Middle frontal gyrus (tissue), 1 donor: ENCODE results near the gene HP.
"Not testable (repeated sequence)": the region's sequence is repeated elsewhere in the genome, so short reads cannot be mapped to it uniquely, and the experiment has no call there.

ENCODE experiments used
- DNase-seq: peaks from one replicate; pipeline ENCODE4 v3.0.0-alpha.2; 2015; ENCODE audit warnings: low spot score; ENCODE audit errors: extremely low spot score

HP gene

DNA sequence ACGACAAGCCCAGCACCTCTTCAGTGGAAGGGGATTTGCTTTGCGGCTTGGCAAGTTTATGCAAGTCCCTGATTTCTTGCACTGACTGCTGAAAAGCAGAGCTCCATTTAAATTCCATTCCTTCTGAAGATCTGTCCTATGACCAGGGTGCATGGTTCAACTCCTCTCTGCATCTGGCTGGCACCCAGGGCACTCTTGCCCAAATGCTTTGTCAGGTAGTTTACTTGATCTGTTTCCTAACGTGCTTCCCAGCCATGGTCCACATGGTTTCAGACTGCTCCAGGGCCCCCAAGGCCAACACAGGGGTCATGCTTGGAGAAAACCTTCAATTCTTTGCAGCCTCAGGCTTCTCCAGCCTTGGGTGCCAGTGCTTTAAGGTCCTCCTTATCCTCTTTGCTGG is 11.2 kb upstream of the HP start:
- no peak for DNase-seq

DNA sequence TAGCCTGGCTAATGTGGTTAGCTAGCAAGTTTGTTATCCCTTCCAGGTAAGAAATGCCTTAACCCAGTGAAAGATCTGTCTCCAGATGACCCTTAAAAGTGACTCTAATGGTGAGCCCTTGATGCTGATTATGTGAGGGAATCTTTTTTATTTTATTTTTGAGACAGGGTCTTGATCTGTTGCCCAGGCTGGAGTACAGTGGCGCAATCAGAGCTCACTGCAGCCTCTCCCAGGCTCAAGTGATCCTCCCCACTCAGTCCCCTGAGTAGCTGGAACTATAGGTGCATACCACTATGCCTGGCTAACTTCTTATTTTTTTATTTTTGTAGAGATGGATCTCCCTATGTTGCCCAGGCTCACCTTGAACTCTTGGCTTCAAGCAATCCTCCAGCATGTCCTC is 10.8 kb upstream of the HP start:
- DNase-seq = no peak

DNA sequence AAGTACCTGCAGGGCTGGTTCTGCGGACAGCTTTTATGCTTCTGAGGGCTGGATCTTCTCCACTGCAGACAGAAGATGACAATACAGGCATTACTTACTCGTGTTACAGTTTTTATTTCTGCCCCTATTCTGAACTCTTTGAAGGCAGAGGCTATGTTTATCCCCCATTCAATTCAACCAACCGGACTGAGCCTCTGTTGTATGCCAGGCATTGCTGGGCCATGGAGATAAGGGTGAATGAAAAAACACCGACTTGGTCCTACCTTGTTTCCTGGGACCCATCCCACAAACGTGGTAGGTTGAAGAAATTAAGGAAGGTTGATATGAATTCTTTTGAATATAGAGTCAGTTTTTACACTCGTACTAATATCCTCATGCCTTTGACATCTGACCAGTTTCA is 10.0 kb upstream of the HP start:
- DNase-seq = no peak

DNA sequence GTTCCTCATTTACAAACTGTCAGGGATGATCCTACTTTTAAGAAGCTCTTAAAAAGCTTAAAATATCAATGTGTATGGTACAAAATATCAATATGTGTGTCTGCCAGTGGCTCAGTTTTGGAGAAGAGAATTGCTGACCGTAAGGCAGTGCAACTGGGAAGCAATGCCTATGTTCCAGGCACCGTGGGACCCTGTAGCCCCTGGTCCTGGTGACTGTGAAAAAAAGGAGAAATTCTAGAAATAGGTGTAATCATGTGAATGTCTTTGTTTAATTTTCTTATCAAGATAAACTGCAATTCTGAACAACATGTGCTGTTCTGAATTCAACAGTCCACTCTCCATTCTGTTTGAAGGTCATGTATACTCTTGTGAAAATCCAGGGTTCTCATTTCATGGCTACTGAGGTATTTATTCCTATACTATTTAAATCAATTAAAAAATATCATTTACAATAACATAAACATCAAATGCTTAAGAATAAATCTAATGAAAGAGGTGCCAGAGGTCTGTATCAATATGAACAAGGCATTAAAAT is 9.4 kb upstream of the HP start:
- DNase-seq = no peak

DNA sequence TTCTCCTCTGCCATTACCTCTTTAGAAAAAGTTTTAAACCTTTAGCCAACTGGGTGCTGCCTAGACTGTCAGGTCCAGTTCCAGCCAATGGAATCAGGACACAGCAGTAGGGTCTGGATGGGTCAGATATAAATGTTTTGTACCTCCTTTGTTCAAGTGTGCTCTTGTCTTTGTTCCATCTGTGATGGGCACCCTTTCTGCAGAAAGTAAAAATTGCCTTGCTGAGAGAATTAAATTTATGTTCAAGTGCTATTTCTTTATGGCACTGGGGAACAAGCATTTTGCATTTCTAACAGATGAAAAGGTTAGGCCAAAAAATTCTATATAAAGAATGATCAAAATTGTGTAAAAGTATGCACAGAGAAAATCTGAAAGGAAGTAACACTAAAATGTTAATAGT is 5.2 kb upstream of the HP start:
- DNase-seq = no peak

DNA sequence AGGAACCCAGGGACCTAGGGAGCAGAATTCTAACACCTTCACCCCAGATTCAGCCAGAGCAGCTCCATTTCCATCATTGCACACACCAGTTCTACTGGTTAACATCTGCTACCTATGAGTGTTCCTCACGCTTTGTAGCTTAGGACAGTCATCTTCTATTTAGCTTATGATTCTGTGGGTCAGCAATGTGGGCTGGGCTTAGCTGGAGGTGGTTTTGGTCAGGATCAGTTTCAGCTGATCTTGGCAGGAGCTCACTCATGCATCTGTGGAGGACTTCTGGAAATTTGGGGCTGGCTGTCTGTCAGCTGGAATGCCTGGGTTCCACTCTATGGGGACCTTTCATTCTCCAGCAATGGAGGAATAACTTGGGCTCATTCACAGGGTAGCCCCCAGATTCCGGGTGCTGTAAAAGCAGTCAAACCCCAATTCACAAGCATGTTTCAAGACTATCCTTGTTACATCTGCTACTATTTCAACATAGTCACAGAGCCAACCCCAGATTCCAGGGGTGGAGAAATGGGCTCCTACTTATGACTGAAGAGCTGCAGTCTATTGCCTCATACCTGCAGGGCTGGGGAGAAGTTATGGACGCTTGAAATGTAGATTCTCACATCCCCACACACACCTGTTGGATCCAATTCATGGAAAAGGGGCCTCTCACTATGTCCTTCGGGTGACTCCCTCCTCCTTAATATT is 3.4 kb upstream of the HP start:
- DNase-seq = no peak

DNA sequence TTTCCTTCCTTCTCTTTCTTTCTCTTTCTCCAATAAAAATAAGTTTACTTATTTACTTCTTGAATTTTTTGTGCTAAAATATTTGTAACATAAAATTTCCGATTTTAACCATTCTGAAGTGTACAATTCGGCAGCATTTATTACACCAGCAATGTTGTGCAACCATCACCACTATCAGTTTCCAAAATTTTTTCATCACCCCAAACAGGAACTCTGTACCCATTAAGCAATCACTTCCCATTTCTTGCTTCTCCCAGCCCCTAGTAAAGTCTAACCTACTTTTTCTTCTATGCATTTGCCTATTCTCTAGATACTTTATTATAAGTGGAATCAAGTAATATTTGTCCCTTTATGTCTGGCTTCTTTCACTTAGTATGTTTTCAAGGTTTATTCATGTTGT is 2.5 kb upstream of the HP start:
- no peak for DNase-seq

DNA sequence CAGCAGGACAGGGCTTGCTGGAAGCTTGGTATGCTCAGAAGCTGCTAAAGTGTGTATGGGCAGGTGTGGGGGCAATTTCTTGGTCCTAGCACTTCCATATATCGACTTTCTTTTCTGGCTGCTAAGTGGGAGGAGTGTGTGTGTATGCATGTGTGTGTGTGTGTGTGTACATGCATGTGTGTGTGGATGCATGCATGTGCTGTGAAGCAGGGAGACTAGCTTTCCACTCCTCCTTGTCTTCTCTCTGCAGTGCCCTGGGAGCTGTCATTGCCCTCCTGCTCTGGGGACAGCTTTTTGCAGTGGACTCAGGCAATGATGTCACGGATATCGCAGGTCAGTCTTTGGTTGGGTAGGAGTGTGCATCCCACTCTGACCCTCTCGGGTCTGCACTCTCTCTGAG is 1.6 kb downstream of the HP start:
- DNase-seq = no peak

DNA sequence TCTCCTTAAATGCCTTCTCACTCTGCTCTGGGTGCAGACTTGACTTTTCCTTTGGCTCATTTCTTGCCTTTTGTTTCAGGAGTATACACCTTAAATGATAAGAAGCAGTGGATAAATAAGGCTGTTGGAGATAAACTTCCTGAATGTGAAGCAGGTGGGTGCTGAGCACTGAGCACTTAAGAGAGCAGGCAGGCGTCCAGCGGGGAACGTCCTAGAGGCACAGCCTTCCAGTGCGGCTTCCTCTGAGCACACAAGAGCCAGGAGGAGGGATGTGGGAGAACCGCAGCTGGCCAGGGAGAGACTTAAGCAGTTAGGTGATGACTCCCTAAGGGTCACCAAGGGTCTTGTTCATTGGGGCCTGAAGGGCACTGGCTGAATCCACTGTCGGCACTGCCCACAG is 3.0 kb downstream of the HP start:
- DNase-seq = not testable (repeated sequence)

DNA sequence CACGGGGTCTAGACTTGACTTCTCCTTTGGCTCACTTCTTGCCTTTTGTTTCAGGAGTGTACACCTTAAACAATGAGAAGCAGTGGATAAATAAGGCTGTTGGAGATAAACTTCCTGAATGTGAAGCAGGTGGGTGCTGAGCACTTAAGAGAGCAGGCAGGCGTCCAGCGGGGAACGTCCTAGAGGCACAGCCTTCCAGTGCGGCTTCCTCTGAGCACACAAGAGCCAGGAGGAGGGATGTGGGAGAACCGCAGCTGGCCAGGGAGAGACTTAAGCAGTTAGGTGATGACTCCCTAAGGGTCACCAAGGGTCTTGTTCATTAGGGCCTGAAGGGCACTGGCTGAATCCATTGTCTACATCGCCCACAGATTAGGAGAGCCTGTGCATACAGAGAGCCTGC is 4.8 kb downstream of the HP start:
- not testable (repeated sequence) for DNase-seq

DNA sequence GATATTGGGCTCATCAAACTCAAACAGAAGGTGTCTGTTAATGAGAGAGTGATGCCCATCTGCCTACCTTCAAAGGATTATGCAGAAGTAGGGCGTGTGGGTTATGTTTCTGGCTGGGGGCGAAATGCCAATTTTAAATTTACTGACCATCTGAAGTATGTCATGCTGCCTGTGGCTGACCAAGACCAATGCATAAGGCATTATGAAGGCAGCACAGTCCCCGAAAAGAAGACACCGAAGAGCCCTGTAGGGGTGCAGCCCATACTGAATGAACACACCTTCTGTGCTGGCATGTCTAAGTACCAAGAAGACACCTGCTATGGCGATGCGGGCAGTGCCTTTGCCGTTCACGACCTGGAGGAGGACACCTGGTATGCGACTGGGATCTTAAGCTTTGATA is 6.1 kb downstream of the HP start:
- no peak for DNase-seq

DNA sequence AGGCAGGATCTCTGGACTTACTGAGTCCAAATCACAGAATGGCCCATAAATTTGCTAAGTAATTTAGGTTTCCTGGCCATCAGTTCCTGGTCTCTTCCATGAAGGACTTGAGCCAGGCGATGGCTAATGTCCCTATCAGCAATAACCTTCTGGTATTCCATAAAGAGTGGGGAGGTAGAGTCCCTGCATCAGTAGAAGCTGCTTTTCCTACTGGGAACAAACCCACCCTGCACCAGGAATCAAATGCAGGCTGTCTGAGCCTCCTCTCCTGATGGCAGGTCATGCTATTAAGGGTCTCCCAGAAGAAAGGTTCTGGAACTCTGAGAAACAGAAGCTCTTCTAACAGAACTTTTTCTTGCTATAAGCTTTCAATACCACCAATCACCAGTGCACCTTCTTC is 7.3 kb downstream of the HP start:
- DNase-seq = no peak

DNA sequence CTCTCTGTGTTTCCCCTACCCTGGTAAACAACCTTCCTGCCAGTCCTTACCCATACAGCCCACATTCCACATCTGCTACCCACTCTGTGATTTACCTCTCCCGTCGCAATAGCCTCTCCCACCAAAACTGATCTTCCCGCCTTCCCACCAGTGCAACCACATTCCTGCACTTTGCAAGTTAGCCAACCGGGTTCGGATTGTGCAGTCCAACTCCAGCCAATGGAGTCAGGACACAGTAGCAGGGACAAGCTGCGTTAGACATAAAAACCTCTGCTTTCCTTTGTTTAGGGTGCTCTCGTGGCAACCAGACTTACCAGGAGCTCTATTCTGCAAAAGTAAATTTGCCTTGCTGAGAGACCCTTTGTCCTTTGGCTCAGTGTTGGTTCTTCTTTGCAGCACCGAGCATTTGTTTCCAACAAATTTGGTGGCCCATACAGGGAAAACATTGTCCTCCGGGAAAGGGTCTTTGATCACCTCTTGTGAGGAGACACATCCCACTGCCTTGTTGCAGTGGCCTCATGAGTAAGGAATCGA is 10.1 kb downstream of the HP start:
- no peak for DNase-seq

DNA sequence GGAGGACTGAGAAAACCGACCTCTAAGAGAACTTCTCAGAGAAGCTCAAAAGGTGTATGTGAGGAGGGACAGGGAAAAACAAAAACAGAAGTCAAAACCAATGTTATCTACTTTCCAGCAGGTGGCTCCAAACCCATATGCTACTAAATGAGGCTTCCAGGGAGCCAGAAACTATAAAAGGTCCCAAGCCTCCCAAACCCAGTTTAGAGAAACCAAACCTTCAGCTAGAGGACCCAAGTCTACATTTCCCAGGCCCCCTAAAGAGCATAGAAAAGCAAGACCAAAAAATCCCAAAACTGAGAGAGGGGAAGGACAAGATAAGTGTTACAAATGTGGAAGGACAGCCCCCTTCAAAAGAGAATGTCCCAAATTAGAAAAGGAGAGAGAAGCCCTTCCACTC is 12.4 kb downstream of the HP start:
- DNase-seq = peak; percentile 8

DNA sequence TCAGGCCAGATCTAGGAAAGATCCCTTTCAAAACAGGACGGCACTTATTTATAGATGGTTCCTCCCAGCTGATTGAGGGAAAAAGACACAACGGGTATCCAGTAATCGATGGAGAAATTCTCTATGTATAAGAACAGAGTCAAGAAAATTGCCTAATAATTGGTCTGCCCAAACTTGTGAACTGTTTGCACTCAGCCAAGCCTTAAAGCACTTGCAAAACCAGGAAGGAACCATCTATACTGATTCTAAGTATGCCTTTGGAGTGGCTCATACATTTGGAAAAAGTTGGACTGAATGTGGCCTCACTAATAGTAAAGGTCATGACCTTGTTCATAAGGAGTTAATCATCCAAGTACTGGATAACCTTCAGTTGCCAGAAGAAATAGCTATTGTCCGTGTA is 14.6 kb downstream of the HP start:
- DNase-seq = no peak

DNA sequence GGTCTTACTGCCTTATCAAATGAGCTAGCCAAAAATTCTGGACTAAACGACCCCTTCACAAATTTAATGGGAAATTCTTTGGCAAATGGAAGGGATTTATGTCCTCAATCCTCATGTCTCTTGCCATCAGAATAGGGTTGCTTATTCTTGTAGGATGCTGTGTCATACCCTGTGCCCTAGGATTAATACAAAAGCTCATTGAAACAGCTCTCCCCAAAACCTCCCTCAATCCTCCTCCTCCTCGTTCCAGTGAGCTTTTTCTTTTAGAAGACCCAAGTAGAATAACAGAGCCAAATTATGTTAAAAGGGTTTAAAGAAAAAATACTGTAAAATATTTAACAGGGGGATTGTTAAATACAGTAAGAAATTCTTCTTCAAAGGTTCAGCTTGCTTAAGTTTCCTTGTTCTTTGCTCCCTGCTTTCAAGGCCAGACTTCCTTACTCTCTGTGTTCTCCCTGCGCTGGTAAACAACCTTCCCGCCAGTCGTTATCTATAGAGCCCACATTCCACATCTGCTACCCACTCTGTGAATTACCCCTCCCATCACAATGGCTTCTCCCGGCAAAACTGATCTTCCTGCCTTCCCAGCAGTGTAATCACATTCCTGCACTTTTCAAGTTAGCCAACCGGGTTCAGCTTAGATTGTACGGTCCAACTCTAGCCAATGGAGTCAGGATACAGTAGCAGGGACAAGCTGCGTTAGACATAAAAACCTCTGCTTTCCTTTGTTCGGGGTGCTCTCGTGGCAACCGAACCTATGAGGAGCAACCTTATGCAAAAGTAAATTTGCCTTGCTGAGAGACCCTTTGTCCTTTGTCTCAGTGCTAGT is 18.4 kb downstream of the HP start:
- no peak for DNase-seq

DNA sequence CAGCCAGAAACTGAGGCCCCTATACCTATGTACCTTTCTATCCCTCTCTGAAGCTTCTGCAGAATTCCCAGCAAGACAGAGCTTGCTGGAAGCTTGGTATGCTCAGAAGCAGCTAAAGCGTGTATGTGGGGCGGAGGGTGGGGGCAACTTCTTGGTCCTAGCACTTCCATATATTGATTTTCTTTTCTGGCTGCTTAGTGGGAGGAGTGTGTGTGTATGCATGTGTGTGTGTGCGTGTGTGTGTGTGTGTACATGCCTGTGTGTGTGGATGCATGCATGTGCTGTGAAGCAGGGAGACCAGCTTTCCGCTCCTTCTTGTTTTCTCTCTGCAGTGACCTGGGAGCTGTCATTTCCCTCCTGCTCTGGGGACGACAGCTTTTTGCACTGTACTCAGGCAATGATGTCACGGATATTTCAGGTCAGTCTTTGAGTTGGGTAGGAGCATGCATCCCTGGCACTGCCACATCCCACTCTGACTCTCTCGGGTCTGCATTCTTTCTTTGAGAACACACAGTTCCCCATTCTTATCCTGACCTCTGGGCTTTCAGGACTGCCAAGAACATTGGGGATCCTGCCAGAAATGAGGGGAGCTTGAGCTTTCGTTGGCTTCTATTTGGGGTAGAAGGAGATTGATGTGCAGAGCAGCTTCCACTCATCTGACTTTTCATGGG is 19.4 kb downstream of the HP start:
- no peak for DNase-seq

DNA sequence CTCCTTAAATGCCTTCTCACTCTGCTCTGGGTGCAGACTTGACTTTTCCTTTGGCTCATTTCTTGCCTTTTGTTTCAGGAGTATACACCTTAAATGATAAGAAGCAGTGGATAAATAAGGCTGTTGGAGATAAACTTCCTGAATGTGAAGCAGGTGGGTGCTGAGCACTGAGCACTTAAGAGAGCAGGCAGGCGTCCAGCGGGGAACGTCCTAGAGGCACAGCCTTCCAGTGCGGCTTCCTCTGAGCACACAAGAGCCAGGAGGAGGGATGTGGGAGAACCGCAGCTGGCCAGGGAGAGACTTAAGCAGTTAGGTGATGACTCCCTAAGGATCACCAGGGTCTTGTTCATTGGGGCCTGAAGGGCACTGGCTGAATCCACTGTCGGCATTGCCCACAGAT is 20.8 kb downstream of the HP start:
- DNase-seq = not testable (repeated sequence)

DNA sequence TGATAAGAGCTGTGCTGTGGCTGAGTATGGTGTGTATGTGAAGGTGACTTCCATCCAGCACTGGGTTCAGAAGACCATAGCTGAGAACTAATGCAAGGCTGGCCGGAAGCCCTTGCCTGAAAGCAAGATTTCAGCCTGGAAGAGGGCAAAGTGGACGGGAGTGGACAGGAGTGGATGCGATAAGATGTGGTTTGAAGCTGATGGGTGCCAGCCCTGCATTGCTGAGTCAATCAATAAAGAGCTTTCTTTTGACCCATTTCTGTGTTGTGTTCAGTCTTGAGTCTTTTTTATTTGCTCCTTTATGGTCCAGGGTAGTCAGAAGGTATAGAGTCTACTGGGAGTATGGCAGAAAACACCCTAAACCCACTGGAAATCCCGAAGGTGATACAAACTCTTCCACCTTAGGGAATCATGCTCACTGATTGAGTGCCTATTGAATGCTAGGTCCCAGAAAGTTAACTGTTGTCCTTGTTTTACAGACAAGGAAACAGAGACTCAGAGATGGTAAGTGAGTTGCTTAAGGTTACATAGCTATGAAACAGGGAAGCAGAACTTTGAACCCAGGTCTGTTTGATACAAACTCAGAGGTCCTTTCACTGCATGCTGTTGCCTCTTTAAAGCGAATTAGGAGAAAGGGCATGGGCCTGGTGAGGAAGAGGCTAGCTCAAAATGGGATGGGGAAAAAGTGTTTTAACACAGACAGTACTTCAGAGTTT is 22.8 kb downstream of the HP start:
- DNase-seq = not testable (repeated sequence)

DNA sequence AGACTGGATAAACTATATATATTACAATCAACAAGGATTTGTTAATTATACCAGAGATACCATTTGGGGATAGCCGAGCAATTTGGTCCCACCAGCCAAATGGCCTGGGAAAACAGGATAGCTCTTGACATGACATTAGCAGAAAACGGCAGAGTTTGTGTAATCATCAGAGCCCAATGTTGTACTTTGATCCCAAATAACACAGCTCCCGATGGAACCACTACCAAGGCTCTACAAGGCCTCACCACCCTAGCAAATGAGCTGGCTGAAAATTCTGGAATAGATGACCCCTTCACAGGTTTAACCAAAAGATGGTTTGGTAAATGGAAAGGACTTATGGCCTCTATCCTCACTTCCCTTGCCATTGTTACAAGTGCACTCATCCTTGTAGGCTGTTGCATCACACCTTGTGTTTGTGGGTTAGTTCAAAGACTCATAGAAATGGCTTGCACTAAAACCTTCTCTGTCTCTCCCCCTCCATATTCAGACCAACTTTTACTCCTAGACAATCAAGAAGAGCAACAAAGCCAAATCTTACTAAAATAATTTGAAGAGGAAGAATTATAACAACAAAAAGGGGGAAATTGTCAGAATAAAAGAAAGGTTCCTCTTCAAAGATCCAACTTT is 29.6 kb downstream of the HP start:
- no peak for DNase-seq

DNA sequence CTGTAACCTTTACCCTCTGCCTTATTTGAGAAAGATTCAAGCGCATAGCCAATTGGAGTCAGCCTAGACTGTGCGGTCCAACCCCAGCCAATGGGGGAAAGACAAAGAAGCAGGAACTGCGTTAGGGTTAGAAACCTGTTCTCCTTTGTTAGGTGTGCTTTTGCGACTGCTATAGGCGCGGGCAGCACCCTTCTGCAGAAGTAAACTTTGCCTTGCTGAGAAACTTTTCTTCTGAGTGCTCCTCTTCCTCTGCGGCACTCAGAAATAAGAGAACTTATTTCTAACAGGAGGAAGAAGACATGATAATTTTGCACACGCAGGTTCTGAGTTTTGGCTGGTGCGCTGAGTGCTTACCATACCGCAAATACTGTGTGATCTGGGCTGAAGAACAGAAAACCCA is 30.1 kb downstream of the HP start:
- no peak for DNase-seq
